CD4-positive, alpha-beta memory T cell (primary cell): ENCODE results near the gene PTBP3. TPM values are rescaled to one million over a fixed set of nuclear protein-coding genes. Genes with fewer than 3 reads are reported as not detected.
"Not testable (repeated sequence)": the region's sequence is repeated elsewhere in the genome, so short reads cannot be mapped to it uniquely, and the experiment has no call there.

Experiments
- CTCF ChIA-PET: fragments of 350-600 bp; sonication (Branson Sonifier 250); formaldehyde crosslinking; loops from one replicate; lab custom pipeline; 2021; ENCODE audit warnings: inconsistent platforms; ENCODE audit not compliant: partially characterized antibody; lab: Charles Lee
- POLR2A ChIA-PET: fragments of 350-600 bp; sonication (Branson Sonifier 250); formaldehyde crosslinking; loops from one replicate; lab custom pipeline; 2021; ENCODE audit not compliant: partially characterized antibody; lab: Charles Lee
- DNase-seq, 5 donors: peaks; one replicate each; pipeline versions ENCODE4 v3.0.0 to v3.0.0-alpha.2; 2020 to 2022; ENCODE audit warnings: mixed read lengths in 1 of 5
- H3K27ac ChIP-seq: one replicate; pipeline ENCODE4 v1.7.0; 2013; ENCODE audit warnings: low read depth, low read length
- H3K27me3 ChIP-seq: 2 replicates; pipeline ENCODE4 v1.7.0; 2013; ENCODE audit warnings: mild to moderate bottlenecking, low read length, moderate library complexity; ENCODE audit not compliant: insufficient read depth
- H3K36me3 ChIP-seq: 2 replicates; pipeline ENCODE4 v1.7.0; 2013; ENCODE audit warnings: mild to moderate bottlenecking, low read length, moderate library complexity; ENCODE audit not compliant: insufficient read depth
- H3K4me1 ChIP-seq: 2 replicates; pipeline ENCODE4 v1.7.0; 2013; ENCODE audit warnings: mild to moderate bottlenecking, low read length, moderate library complexity; ENCODE audit not compliant: insufficient read depth
- H3K4me3 ChIP-seq, 2 donors: one replicate each; pipeline ENCODE4 v1.7.0; 2013; ENCODE audit warnings: low read length in 2 of 2, mild to moderate bottlenecking in 1 of 2
- H3K9me3 ChIP-seq, 2 donors: one replicate each; pipeline ENCODE4 v1.7.0; 2013; ENCODE audit warnings: low read length in 2 of 2, control low read depth in 1 of 2; ENCODE audit not compliant: control insufficient read depth in 1 of 2
- H3K27ac Mint-ChIP-seq, 7 donors: one replicate each; pipeline ENCODE4 v1.8.0; 2020 to 2021; ENCODE audit warnings: mixed read lengths in 7 of 7, mild to moderate bottlenecking in 6 of 7, inconsistent platforms in 3 of 7, moderate library complexity in 3 of 7
- H3K27me3 Mint-ChIP-seq, 2 donors: one replicate each; pipeline ENCODE4 v1.8.0; 2020 to 2021; ENCODE audit warnings: mixed read lengths in 2 of 2
- H3K36me3 Mint-ChIP-seq, 2 donors: one replicate each; pipeline ENCODE4 v1.8.0; 2020 to 2021; ENCODE audit warnings: mixed read lengths in 2 of 2, inconsistent platforms in 1 of 2, mild to moderate bottlenecking in 1 of 2
- H3K4me1 Mint-ChIP-seq, 4 donors: one replicate each; pipeline ENCODE4 v1.8.0; 2020 to 2021; ENCODE audit warnings: mixed read lengths in 4 of 4, mild to moderate bottlenecking in 1 of 4
- H3K4me3 Mint-ChIP-seq, 8 donors: one replicate each; pipeline ENCODE4 v1.8.0; 2020 to 2021; ENCODE audit warnings: mixed read lengths in 8 of 8, mild to moderate bottlenecking in 7 of 8, moderate library complexity in 6 of 8, inconsistent platforms in 3 of 8
- H3K9me3 Mint-ChIP-seq, 8 donors: one replicate each; pipeline ENCODE4 v1.8.0; 2020 to 2021; ENCODE audit warnings: mixed read lengths in 8 of 8, mild to moderate bottlenecking in 5 of 8, inconsistent platforms in 3 of 8, moderate library complexity in 1 of 8
- intact Hi-C: fragments of 100-400 bp; cut with micrococcal nuclease; formaldehyde crosslinking; loops from one replicate; pipeline ENCODE4 v1.15.1; 2023
- polyA plus RNA-seq, 2 donors: library from polyadenylated mRNA; unstranded; fragments of 300-500 nt; fragmentation: Illumina TruSeq; gene quantifications; one replicate each; pipeline ENCODE4 v1.2.3, GENCODE V29; 2021
- total RNA-seq, 2 experiments: library from RNA; stranded (reverse); gene quantifications; one replicate each; pipeline ENCODE4 v1.2.3, GENCODE V29; 2021

Gene PTBP3
- total and polyA plus RNA-seq, 4 experiments from 2014 or later: 30.0 to 139 (median 88.7) TPM

DNA sequence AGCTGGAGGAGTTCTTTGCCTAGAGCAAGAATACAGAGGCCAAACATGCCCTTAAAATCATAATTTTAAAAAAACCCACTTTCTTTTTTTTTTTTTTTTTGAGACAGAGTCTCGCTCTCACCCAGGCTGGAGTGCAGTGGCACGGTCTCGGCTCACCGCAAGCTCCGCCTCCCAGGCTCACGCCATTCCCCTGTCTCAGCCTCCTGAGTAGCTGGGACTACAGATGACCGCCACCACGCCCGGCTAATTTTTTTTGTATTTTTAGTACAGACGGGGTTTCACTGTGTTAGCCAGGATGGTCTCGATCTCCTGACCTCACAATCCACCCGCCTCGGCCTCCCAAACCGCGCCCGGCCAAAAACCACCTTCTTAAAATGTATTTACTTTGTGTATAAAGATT, 66.3 kb downstream of the PTBP3 start:
- H3K27me3 Mint-ChIP-seq, H3K27me3 ChIP-seq, H3K9me3 Mint-ChIP-seq, H3K4me3 ChIP-seq, POLR2A ChIA-PET, H3K27ac Mint-ChIP-seq, H3K4me3 Mint-ChIP-seq, DNase-seq, H3K36me3 ChIP-seq, H3K9me3 ChIP-seq, H3K4me1 ChIP-seq, intact Hi-C loops, H3K27ac ChIP-seq: not testable (repeated sequence)
- peaks cover 42 to 44% of the 10 kb centered on the region in 2 donors for H3K36me3 Mint-ChIP-seq
- CTCF ChIA-PET: interaction anchor here (0.8 kb wide), 1 partner anchor 93 kb away, joined by 5 read pairs; no protein-coding TSS in a partner anchor
- H3K4me1 Mint-ChIP-seq: peaks cover 16 to 48% (median 30%) of the 10 kb centered on the region in 4 donors

DNA sequence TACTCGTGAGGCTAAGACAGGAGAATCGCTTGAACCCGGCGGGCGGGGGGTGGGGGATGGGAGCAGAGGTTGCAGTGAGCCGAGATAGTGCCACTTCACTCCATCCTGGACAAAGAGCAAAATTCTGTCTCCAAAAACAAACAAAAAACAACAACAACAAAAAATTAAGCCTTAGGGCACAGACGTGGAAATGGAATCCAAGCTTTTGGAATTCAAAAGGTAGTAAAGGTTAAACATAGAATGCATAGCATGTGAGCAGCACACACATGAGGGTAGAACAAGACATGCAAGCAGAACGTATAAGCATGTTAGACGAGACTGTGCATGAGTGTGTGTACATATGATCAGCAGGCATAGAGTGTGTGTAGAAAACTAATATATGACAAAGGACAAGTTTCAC, 68.0 kb downstream of the PTBP3 start:
- POLR2A ChIA-PET: no interaction called here
- CTCF ChIA-PET: no interaction called here
- H3K4me1 Mint-ChIP-seq: peaks cover 23 to 47% (median 34%) of the 10 kb centered on the region in 4 donors

DNA sequence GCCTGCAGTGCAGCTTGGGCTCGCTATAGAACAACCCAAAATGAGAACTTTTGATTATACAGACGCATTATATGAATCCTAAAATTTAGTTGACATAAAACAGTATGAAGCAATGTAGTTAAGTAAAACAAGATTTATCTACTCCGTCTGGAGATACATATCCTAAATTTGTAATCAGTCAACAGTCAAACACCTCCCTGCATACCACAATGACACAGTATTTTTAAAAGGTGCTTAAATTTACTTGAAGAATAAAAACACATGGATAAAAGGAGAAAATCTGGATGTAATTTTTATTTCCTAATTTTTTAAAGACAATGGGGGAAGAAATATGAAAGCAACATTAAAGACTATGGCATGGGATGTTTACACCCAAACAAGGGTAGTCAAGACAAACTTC, 70.8 kb downstream of the PTBP3 start:
- ChIA-PET POLR2A (no interaction called here), CTCF (no interaction called here)
- H3K27ac ChIP-seq: no peak overlapping the region
- Mint-ChIP-seq H3K9me3 (no peaks in the 10 kb centered on the region), H3K27ac (no peak overlapping the region), H3K36me3 (peaks cover 49 to 55% of the 10 kb centered on the region in 2 donors), H3K4me1 (peaks cover 25 to 45% (median 28%) of the 10 kb centered on the region in 4 donors), H3K27me3 (no peaks in the 10 kb centered on the region), H3K4me3 (no peak overlapping the region)
- H3K27me3 ChIP-seq: no peaks in the 10 kb centered on the region
- no peaks in the 10 kb centered on the region for H3K4me1 ChIP-seq
- no peak for DNase-seq
- no peak overlapping the region for H3K4me3 ChIP-seq
- intact Hi-C loops: no loop called here
- H3K9me3 ChIP-seq: no peaks in the 10 kb centered on the region
- H3K36me3 ChIP-seq: peaks cover 8% of the 10 kb centered on the region

More for the DNA sequence above, 68.0 kb downstream of the PTBP3 start:
- H3K4me3 Mint-ChIP-seq: no peak overlapping the region
- no peak for DNase-seq
- Histone ChIP-seq H3K27me3 (no peaks in the 10 kb centered on the region), H3K4me1 (no peaks in the 10 kb centered on the region), H3K27ac (no peak overlapping the region), H3K36me3 (peaks cover 8% of the 10 kb centered on the region), H3K9me3 (no peaks in the 10 kb centered on the region), H3K4me3 (no peak overlapping the region)
- no peaks in the 10 kb centered on the region for H3K27me3 Mint-ChIP-seq
- H3K27ac Mint-ChIP-seq: peak overlapping the region in 1 of 7 donors; percentile 57
- H3K9me3 Mint-ChIP-seq: no peaks in the 10 kb centered on the region
- intact Hi-C loops: no loop called here
- H3K36me3 Mint-ChIP-seq: peaks cover 53 to 56% of the 10 kb centered on the region in 2 donors

DNA sequence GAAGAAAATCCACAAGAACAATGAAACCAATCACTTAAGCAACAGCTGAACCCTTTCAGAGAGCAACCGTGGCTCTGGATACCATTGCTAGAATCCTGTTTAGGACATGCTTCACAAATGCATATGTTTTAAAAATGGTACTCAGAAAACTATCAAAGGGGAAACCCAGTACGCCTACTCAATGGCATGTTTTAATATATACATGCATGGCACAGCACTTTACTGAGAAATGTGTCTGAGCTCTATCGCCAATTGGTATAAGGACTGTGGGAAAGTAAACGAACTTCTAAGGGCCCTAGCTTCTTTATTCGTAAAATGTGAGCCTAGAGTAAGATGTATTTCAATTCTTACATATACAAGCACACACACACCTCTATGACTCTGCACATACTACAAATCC, 72.3 kb downstream of the PTBP3 start:
- Mint-ChIP-seq H3K27me3 (no peaks in the 10 kb centered on the region), H3K9me3 (no peaks in the 10 kb centered on the region), H3K4me3 (no peak overlapping the region), H3K27ac (peak overlapping the region in 3 of 7 donors; percentile 33 to 70 (median 44)), H3K36me3 (peaks cover 50 to 52% of the 10 kb centered on the region in 2 donors), H3K4me1 (peaks cover 25 to 45% (median 28%) of the 10 kb centered on the region in 4 donors)
- Histone ChIP-seq H3K4me1 (no peaks in the 10 kb centered on the region), H3K36me3 (peaks cover 8% of the 10 kb centered on the region), H3K9me3 (no peaks in the 10 kb centered on the region), H3K27me3 (no peaks in the 10 kb centered on the region), H3K4me3 (no peak overlapping the region), H3K27ac (no peak overlapping the region)
- no peak for DNase-seq
- POLR2A ChIA-PET: no interaction called here
- intact Hi-C loops: no loop called here
- CTCF ChIA-PET: no interaction called here

DNA sequence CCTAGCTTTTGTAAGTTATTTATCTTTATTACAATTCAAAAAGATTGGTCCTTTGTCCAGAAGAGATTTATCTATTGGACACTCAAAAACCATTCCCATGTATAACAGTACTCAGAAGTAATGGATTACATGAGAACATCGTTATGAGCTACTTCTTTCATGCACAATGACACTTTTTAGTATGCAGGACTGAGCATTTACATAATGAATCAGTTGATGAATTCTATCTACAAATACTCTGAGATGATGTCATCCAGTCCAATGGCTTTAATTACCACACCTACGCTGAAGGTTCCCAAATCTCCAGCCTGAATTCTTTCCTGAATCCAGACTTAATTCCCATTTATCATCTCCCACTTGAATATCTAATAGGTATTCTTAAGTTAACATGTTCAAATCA, 75.3 kb downstream of the PTBP3 start:
- Histone ChIP-seq H3K27ac (no peak overlapping the region), H3K4me3 (no peak overlapping the region), H3K4me1 (no peaks in the 10 kb centered on the region), H3K9me3 (no peaks in the 10 kb centered on the region), H3K36me3 (peaks cover 8% of the 10 kb centered on the region), H3K27me3 (no peaks in the 10 kb centered on the region)
- Mint-ChIP-seq H3K4me3 (no peak overlapping the region), H3K9me3 (no peaks in the 10 kb centered on the region), H3K36me3 (peaks cover 43 to 47% of the 10 kb centered on the region in 2 donors), H3K27me3 (no peaks in the 10 kb centered on the region), H3K27ac (peak overlapping the region in 3 of 7 donors; percentile 6 to 77 (median 47)), H3K4me1 (peaks cover 6 to 32% (median 26%) of the 10 kb centered on the region in 4 donors)
- ChIA-PET CTCF (interaction anchor here (1.4 kb wide), 2 partner anchors 10 to 160 kb away, joined by 3 to 4 read pairs; no protein-coding TSS in a partner anchor), POLR2A (interaction anchor here (1.1 kb wide), 1 partner anchor 75 kb away, joined by 3 read pairs; the partner anchor contains the start of gene PTBP3)
- intact Hi-C loops: no loop called here
- no peak for DNase-seq

DNA sequence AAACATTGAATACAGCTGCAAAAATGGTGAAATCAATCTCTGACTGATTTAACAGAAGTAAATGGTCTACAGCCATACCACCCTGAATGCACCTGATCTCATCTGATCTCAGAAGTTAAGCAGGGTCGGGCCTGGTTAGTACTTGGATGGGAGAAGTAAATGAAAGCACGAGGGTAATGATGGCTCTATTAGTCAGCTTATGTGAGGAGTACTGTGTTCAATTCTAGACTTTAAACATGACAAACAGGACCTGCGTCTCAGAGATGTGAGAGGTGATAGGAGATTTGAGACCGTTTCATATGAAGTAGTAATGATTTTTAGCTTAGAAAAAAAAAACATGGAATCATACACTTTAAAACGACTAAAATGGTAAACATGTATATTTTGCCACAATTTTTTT, 81.2 kb downstream of the PTBP3 start:
- H3K36me3 ChIP-seq: peaks cover 13% of the 10 kb centered on the region
- intact Hi-C loops: no loop called here
- no peak for DNase-seq
- no peak overlapping the region for H3K4me3 ChIP-seq
- Mint-ChIP-seq H3K27me3 (no peaks in the 10 kb centered on the region), H3K4me3 (no peak overlapping the region), H3K9me3 (no peaks in the 10 kb centered on the region), H3K36me3 (peaks cover 38 to 39% of the 10 kb centered on the region in 2 donors), H3K27ac (peak overlapping the region in 4 of 7 donors; percentile 37 to 84 (median 41)), H3K4me1 (peaks cover 23 to 33% (median 26%) of the 10 kb centered on the region in 4 donors)
- CTCF ChIA-PET: no interaction called here
- H3K9me3 ChIP-seq: no peaks in the 10 kb centered on the region
- no peaks in the 10 kb centered on the region for H3K27me3 ChIP-seq
- H3K27ac ChIP-seq: no peak overlapping the region
- POLR2A ChIA-PET: interaction anchor here (0.6 kb wide), 1 partner anchor 81 kb away, joined by 3 read pairs; the partner anchor contains the start of gene PTBP3
- H3K4me1 ChIP-seq: peaks cover 7% of the 10 kb centered on the region

DNA sequence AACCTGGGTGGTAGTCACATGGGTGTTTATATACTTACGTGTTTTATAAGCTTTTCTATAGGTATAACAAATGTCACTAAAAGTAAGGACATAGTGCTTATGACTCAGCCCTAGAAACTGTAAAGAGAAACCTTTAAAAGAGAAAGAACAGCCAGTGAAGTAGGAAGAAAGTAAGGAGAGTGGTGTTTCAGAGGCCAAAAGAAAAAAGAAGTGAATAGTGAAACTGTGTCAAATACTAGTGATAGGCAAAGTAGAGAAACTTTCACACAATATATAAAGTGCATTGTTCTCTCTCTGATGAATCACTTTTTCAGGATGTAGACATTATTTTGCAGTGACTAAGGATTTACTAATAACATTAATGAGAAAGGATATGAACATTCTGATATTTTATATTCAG, 84.1 kb downstream of the PTBP3 start:
- H3K27me3 ChIP-seq: no peaks in the 10 kb centered on the region
- H3K9me3 ChIP-seq: no peaks in the 10 kb centered on the region
- Mint-ChIP-seq H3K4me1 (peaks cover 20 to 29% (median 26%) of the 10 kb centered on the region in 4 donors), H3K4me3 (no peak overlapping the region), H3K36me3 (peaks cover 36 to 52% of the 10 kb centered on the region in 2 donors), H3K27me3 (no peaks in the 10 kb centered on the region), H3K9me3 (no peaks in the 10 kb centered on the region), H3K27ac (peak overlapping the region in 3 of 7 donors; percentile 2 to 4 (median 4))
- CTCF ChIA-PET: no interaction called here
- H3K36me3 ChIP-seq: peaks cover 13% of the 10 kb centered on the region
- DNase-seq: no peak
- POLR2A ChIA-PET: no interaction called here
- H3K27ac ChIP-seq: no peak overlapping the region
- H3K4me3 ChIP-seq: no peak overlapping the region
- peaks cover 7% of the 10 kb centered on the region for H3K4me1 ChIP-seq
- intact Hi-C loops: no loop called here
